ENCODE data around the gene CREB3L4. TPM values are rescaled to one million over a fixed set of nuclear protein-coding genes. Genes with fewer than 3 reads are reported as not detected.
"Not testable (repeated sequence)": the region's sequence is repeated elsewhere in the genome, so short reads cannot be mapped to it uniquely, and the experiment has no call there.

Gene CREB3L4
- total RNA-seq, 1 donor from 2014 or later: 18.5 TPM

GRCh38 chr1:153985341-153985912, 17.7 kb downstream of the CREB3L4 start:
- DNase-seq (ENCODE audit: low spot score): no peak

- peak; percentile 83 for DNase-seq (ENCODE audit: low spot score)
Observed at GRCh38 chr1:153985941-153986761, 18.4 kb downstream of the CREB3L4 start, which contains the start of gene RAB13. Gene RAB13, minus strand, starts transcription at chr1:153986339. Its CDS starts 103 bp downstream, at chr1:153986236.

- no peak for DNase-seq (ENCODE audit: low spot score)
Observed at GRCh38 chr1:153987621-153988020, 19.9 kb downstream of the CREB3L4 start.

- peak; percentile 95 for DNase-seq (ENCODE audit: low spot score)
Observed at GRCh38 chr1:153990468-153991150, 22.9 kb downstream of the CREB3L4 start, which contains the start of gene RPS27. Gene RPS27, plus strand, starts transcription at chr1:153990762. Its CDS starts 35 bp downstream, at chr1:153990797.

DNA sequence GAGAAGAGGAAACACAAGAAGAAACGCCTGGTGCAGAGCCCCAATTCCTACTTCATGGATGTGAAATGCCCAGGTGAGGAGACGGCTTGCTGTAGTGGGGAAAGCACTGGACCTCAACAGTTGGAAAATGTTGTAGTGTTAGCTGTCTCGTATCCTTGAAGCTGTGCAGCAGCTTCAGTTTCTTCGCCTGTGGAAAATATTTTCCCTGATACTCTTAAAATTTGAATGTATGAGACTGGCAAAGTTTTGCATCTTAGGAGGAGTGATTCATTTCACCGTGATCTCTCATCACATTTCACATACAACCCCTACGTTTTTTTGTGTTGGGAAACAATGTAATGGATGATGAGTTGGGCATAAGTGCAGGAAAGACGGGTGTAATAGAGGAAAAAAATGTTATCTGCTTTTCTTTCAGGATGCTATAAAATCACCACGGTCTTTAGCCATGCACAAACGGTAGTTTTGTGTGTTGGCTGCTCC, 23.5 kb downstream of the CREB3L4 start:
- no peak for DNase-seq (ENCODE audit: low spot score)

DNA sequence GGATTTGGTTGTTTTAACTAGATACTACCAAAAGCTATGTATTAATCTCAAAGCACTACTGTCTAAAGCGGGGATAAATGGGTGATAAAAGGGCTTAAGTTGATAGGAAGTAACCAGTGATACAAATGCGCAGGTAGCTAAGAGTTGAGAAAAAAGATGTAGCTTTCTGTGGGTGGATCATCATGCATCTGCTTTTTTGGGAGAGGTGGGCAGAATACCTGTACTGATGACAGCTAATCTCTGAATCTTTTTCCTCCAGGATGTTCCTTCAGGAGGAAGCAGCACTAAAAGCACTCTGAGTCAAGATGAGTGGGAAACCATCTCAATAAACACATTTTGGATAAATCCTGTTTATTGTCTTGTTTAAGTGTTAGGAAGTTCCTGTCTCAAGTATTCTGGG, 24.1 kb downstream of the CREB3L4 start:
- DNase-seq (ENCODE audit: low spot score): no peak

GRCh38 chr1:153995202-153995601, 27.5 kb downstream of the CREB3L4 start:
- DNase-seq (ENCODE audit: low spot score): no peak

DNA sequence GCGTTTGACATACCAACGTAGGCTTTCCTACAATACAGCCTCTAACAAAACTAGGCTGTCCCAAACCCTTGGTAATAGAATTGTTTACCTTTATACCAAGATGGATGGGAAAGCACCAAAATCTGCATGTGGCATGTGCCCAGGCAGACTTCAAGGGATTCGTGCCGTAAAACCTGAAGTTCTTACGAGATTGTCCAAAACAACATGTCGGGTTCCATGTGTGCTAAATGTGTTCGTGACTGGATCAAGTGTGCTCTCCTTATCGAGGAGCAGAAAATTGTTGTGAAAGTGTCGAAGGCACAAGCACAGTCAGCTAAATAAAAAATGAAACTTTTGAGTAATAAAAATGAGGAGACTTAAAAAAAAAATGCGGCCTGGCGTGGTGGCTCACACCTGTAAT, 27.9 kb downstream of the CREB3L4 start:
- DNase-seq (ENCODE audit: low spot score): no peak

DNA sequence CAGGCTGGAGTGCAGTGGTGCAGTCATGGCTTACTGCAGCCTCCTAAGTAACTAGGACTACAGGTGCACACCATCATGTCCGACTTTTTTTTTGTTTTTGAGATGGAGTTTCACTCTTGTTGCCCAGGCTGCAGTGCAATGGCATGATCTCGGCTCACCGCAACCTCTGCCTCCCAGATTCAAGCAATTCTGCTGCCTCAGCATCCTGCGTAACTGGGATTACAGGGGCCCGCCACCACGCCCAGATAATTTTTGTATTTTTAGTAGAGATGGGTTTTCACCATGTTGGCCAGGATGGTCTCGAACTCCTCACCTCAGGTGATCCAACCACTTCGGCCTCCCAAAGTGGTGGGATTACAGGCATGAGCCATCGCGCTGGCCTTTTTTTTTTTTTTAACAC, 29.2 kb downstream of the CREB3L4 start:
- not testable (repeated sequence) for DNase-seq (ENCODE audit: low spot score)

GRCh38 chr1:154000420-154000819, 32.7 kb downstream of the CREB3L4 start:
- DNase-seq (ENCODE audit: low spot score): no peak

DNA sequence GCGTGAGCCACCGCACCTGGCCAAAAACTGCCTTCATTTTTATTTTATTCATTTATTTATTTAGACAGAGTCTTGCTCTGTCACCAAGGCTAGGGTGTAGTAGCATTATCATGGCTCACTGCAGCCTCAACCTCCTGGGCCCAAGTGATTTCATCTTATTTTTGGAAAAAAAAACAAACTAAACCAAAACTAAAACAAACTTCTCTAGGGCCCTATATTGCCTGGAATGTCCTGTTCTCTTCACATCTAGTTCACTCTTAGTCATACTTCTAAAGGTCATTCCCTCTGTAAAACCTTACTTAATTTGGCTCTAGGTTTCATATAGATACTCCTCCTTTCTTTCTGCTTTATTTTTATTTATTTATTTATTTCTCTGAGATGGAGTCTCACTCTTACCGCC, 38.4 kb downstream of the CREB3L4 start:
- DNase-seq (ENCODE audit: low spot score): no peak

DNA sequence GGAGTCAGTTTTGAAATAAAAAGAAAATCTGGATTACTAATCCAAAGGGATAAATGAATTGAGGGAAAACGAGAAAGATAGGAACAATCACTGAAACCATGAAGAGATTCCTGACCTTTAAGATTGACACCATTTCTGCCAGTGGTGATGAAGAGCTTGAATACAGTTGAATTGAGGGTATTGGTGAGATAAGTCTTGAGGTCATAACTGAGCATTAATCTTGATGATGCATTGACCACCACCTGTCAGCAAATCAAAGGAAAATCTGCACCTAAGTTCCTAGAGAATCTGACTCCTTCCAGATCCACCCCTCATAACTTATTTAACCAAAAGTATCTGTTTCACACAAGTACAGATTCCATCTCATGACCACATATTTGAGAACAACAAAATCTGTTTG, 44.4 kb downstream of the CREB3L4 start:
- no peak for DNase-seq (ENCODE audit: low spot score)

GRCh38 chr1:154012543-154012942, 44.8 kb downstream of the CREB3L4 start:
- not testable (repeated sequence) for DNase-seq (ENCODE audit: low spot score)

GRCh38 chr1:154014154-154014907, 46.6 kb downstream of the CREB3L4 start:
- no peak for DNase-seq (ENCODE audit: low spot score)

GRCh38 chr1:154019269-154019668, 51.6 kb downstream of the CREB3L4 start:
- DNase-seq (ENCODE audit: low spot score): no peak

DNA sequence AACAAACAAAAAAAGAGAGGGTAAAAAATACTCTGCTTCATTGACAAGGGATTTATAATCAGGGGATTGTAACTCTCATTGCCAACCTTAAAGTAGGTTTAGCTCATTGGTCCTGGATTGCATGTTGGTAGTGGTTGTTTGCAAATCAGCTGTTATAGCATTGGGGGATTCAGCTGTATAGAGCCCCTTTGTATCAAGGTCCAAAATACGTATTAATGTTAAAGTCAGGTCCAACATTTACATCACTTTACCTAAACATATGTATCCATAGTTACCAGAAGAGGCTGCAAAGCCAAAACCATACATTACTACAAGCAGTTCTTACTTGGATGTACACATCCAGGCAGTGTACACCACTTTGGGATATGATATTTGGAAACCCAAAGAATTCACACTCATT, 52.2 kb downstream of the CREB3L4 start:
- no peak for DNase-seq (ENCODE audit: low spot score)

Other genes with a start within 250 kb of the CREB3L4 start
- 72.9 TPM for gene INTS3, start 239.9 kb upstream of the CREB3L4 start, total RNA-seq
- 22.1 TPM for gene SLC27A3, start 192.5 kb upstream of the CREB3L4 start, total RNA-seq
- gene GATAD2B, start 44.9 kb upstream of the CREB3L4 start, total RNA-seq: 42.5 TPM
- gene DENND4B, start 21.2 kb upstream of the CREB3L4 start, total RNA-seq: 65.2 TPM
- gene CRTC2, start 9.3 kb upstream of the CREB3L4 start, total RNA-seq: 60.6 TPM
- gene SLC39A1, start 4.4 kb upstream of the CREB3L4 start, total RNA-seq: 119 TPM
- gene JTB, start 9.8 kb downstream of the CREB3L4 start, total RNA-seq: 144 TPM
- gene RAB13, start 18.4 kb downstream of the CREB3L4 start, total RNA-seq: 112 TPM
- gene RPS27, start 22.9 kb downstream of the CREB3L4 start, total RNA-seq: 1,416 TPM
- 0.06 TPM for gene NUP210L, start 187.2 kb downstream of the CREB3L4 start, total RNA-seq
- 283 TPM for gene TPM3, start 224.2 kb downstream of the CREB3L4 start, total RNA-seq
- gene CFAP141, start 238.4 kb downstream of the CREB3L4 start, total RNA-seq: not detected